Measurements from ENCODE around the gene MTMR3. TPM values are rescaled to one million over a fixed set of nuclear protein-coding genes. Genes with fewer than 3 reads are reported as not detected.

The MTMR3 gene
- total and polyA plus RNA-seq, 5 experiments from 2014 or later, result 13.4 to 68.7 (median 20.9) TPM

Small RNAs within 50 kb of the gene (microRNA-seq; reads per million reads assigned to microRNA genes)
- not detected for gene MIR6818 (ENCODE audit: borderline microRNAs expressed)

Other genes with a start within 250 kb of the MTMR3 start
- under 1 TPM in 1 of 2 experiments, not detected in 1; 0.11 TPM for gene CABP7, start 163.2 kb upstream of the MTMR3 start, total RNA-seq
- under 1 TPM; 0.06 to 0.09 (median 0.06) TPM for gene CABP7, start 163.2 kb upstream of the MTMR3 start, polyA plus RNA-seq
- gene ZMAT5, start 116.2 kb upstream of the MTMR3 start, total RNA-seq, result 10 to 100 TPM; 17.5 to 23.8 TPM
- gene ZMAT5, start 116.2 kb upstream of the MTMR3 start, polyA plus RNA-seq, result 10 to 100 TPM; 44.2 to 58.5 (median 46.3) TPM
- 10 to 100 TPM; 53.9 to 59.7 TPM for gene UQCR10, start 115.8 kb upstream of the MTMR3 start, total RNA-seq
- gene UQCR10, start 115.8 kb upstream of the MTMR3 start, polyA plus RNA-seq, result 100 to 1,000 TPM; 288 to 333 (median 323) TPM
- gene ASCC2, start 44.9 kb upstream of the MTMR3 start, total RNA-seq, result 10 to 100 TPM; 86.5 to 87.7 TPM
- gene ASCC2, start 44.9 kb upstream of the MTMR3 start, polyA plus RNA-seq, result 10 to 100 TPM; 41.2 to 72.7 (median 55.0) TPM
- not detected for gene HORMAD2, start 197.3 kb downstream of the MTMR3 start, total RNA-seq
- not detected for gene HORMAD2, start 197.3 kb downstream of the MTMR3 start, polyA plus RNA-seq